ENCODE data around the gene DDIT3.
"Not testable (repeated sequence)": the region's sequence is repeated elsewhere in the genome, so short reads cannot be mapped to it uniquely, and the experiment has no call there.

DDIT3 gene

GRCh38 chr12:57525615-57526383, 5.5 kb upstream of the DDIT3 start:
- no peak for DNase-seq (ENCODE audit: low spot score)

DNA sequence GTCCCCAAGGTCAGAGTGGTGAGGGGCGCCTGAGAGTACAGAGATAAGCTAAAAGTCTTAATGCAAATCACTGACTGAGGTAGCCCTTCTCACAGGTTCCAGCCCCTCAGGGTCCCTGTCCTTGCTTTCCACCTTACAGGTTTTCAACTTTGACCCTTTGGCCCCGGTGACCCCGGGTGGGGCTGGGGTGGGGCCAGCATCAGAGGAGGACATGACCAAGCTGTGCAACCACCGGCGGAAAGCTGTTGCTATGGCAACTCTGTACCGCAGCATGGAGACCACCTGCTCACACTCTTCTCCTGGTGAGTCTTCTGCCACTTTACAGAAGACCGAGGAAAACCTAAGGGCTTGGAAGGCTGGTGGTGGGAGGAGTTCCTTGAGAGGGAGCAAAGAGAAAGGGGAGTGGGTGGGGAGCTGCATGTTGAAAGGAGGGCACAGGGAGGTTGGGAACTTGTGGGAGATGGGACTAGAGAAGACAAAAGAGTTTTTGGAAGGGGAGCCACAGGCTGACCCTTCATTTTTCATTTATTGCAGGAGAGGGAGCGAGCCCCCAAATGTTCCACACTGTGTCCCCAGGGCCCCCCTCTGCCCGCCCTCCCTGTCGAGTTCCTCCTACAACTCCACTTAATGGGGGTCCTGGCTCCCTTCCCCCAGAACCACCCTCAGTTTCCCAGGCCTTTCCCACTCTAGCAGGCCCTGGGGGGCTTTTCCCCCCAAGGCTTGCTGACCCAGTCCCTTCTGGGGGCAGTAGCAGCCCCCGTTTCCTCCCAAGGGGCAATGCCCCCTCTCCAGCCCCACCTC, 4.7 kb upstream of the DDIT3 start:
- no peak for DNase-seq (ENCODE audit: low spot score)

DNA sequence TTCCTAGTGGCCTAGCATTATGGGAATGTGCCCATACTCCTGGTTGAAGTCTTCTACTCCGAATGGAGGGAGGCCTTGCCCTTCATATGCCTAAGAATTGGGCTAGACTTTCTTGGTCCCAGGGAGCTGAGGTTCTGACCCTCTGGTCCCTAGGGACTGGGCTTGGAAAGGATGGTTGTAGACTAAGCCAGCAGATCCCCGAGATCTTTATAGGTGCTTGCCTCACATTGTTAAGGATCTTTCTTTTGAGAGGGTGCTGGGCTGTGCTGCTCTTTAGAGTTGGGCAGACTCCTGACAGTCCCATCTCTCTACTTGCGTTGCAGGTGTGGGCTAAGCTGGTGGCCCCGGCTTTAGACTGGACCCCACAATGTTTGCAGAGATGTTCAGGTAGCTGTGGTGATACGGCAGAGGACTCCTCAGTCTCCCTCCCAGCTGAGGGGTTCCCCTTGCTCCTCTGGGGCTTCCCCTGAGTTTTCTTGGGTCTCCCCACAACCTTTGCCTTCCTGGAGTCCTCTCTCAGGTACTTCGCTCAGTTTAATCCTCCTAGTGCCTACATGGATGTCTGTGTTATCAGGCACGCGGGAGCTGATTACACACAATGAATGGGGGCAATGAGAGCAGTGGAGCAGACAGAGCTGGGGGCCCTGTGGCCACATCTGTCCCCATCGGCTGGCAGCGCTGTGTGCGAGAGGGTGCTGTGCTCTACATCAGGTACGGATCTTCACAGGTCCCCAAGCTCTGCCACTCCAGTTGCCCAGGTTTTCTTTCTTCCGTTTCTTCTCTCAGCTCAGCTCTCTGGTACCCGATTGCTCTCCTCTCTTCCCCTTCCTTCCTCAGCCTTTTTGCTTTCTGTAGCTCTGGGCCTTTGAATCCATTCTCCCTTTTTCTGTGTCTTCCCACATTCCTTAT, 3.6 kb upstream of the DDIT3 start:
- DNase-seq (ENCODE audit: low spot score): no peak

DNA sequence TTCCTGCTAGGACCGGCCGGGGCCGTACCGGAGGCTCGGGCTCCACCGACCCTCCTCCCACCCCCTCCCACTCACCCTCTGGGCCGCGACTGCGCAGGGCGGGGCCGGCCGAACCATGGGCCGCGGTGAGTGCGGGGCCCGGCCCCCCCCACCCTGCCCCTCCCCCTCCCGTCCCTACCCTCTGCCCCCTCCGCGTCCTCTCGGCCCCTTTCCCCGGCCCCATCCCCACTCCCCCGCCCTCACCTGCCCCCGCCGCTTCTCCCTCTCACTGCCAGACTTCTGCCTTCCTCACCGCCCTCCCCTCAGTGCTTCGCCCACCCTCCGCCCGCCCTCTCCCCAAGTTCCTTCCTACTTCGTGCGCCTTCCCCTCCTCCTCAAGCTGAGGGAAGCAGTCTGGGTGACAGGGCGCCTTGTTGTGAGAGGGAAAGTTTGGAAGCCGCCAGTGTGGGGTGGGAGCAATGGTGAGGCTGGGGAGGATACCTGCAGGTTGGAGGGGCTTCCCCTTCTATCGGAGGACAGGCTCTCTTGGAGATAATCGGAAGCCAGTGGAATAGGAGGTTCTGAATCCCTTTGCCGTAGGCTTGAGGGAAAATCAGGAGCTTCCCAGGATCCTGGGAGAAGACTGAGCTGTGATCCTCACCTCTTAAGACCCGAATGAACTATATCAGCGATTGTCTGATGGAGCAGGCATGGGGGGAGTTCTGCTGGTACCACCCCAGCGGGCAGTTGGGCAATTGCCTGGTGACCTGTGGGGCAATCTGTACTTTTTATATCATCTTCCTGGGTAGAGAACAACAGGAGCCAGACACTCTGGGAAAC, 2.8 kb upstream of the DDIT3 start:
- DNase-seq (ENCODE audit: low spot score): peak; percentile 67

GRCh38 chr12:57522011-57522886, 1.9 kb upstream of the DDIT3 start, which contains the start of gene MBD6:
MBD6 (plus strand) TSS chr12:57522824; CDS start chr12:57524304, 1,480 bp downstream.
- peak; percentile 92 for DNase-seq (ENCODE audit: low spot score)

DNA sequence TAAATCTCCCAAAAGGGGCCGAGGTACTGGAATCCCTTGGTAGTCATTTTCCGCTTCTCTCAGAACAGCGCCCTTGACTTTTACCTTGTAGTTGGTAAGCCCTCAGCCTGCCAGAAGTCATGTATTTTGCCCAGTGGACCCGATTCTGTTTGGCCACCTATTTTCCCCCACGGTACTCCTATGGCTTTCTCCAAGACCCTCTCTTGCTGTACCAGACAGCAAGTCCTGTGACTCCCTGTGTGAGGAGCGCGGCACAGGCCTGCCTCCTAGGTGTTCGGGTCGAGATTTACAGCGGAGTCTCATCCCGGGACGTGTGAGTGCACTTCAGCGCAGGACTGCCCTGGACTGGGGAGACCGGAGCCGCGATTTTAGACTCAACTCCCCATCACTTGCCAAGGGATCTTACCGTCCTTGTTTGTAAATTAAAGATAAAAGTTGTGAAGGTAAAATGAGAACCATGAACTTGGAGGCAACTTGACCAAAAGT, 1.3 kb upstream of the DDIT3 start:
- no peak for DNase-seq (ENCODE audit: low spot score)

- DNase-seq (ENCODE audit: low spot score): no peak
These were observed 590 bp downstream of the DDIT3 start for GRCh38 chr12:57519796-57520052.

- DNase-seq (ENCODE audit: low spot score): no peak
These were observed 1.2 kb downstream of the DDIT3 start for GRCh38 chr12:57518920-57519795.

GRCh38 chr12:57518176-57518919, 2.0 kb downstream of the DDIT3 start:
- no peak for DNase-seq (ENCODE audit: low spot score)

DNA sequence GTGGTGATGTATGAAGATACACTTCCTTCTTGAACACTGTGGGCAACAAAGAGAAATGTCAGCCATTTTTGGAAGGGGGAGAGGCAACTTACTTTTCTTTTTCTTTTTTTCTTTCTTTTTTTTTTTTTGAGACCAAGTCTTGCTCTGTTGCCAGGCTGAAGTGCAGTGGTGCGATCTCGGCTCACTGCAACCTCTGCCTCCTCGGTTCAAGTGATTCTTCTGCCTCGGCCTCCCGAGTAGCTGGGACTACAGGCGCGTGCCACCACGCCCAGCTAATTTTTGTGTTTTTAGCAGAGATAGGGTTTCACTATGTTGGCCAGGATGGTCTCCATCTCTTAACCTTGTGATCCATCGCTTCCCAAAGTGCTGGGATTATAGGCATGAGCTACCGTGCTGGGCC, 2.6 kb downstream of the DDIT3 start:
- DNase-seq (ENCODE audit: low spot score): not testable (repeated sequence)

DNA sequence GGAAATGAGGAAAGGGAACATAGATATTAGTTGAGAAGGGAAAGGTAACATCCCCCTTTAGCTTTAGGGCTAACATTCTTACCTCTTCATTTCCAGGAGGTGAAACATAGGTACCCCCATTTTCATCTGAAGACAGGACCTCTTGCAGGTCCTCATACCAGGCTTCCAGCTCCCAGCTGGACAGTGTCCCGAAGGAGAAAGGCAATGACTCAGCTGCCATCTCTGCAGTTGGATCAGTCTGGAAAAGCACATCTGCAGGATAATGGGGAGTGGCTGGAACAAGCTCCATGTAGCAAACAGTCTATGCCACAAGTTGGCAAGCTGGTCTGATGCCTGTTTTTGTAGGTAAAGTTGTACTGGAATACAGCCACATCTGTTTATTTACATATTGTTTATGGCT, 3.1 kb downstream of the DDIT3 start:
- no peak for DNase-seq (ENCODE audit: low spot score)

DNA sequence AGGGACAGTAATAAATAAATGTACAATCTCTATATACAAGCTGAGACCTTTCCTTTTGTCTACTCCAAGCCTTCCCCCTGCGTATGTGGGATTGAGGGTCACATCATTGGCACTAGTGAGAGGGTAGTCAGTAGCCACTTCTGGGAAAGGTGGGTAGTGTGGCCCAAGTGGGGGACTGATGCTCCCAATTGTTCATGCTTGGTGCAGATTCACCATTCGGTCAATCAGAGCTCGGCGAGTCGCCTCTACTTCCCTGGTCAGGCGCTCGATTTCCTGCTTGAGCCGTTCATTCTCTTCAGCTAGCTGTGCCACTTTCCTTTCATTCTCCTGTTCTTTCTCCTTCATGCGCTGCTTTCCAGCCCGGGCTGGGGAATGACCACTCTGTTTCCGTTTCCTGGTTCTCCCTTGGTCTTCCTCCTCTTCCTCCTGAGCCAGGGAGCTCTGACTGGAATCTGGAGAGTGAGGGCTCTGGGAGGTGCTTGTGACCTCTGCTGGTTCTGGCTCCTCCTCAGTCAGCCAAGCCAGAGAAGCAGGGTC, 3.6 kb downstream of the DDIT3 start:
- no peak for DNase-seq (ENCODE audit: low spot score)

DNA sequence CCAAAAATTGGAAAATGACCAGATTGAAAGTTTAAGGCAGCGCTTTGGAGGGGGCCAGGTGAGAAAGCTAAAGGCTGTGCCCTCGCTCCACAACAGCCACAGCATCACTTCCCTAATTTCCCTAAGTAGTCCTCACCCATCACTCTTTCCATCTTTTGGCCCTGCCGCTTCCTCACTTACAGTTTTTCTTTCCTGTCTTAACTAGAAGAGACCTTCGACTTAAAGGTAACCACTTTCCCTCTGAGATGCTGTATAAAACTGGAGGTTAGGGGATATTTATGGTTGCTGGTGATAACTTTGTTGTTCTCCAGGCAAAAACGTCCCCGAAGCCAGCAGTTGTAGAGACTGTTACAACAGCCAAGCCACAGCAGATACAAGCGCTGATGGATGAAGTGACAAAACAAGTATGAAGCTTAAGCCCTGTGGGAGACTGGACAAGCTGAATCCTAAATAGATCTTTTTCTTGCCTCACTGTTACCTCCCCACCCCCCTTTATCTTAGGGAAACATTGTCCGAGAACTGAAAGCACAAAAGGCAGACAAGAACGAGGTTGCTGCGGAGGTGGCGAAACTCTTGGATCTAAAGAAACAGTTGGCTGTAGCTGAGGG, 4.3 kb downstream of the DDIT3 start:
- DNase-seq (ENCODE audit: low spot score): no peak

- DNase-seq (ENCODE audit: low spot score): no peak
These were observed 4.8 kb downstream of the DDIT3 start for GRCh38 chr12:57515408-57515933.

DNA sequence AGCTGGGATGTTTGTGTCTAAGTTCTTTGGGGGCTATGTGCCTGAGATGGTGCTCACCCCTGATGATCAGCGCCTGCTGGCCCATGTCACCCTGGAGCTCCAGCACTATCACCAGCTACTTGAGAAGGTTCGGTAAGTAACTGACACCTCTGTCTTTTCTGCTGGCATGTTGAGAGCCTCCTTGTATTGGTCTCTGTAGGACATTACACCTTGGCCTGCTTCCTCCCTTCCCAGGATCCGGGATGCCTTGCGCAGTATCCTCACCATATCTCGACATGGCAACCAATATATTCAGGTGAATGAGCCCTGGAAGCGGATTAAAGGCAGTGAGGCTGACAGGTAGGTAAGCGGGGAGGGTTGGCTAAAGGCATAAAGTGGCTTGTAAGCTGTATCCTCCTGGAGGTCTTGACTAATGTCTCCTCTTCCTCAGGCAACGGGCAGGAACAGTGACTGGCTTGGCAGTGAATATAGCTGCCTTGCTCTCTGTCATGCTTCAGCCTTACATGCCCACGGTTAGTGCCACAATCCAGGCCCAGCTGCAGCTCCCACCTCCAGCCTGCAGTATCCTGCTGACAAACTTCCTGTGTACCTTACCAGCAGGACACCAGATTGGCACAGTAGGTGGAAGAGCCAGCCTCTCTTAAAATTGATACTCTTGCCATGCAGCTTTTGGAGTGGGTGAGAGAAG, 5.5 kb downstream of the DDIT3 start:
- DNase-seq (ENCODE audit: low spot score): no peak

GRCh38 chr12:57514246-57514645, 6.1 kb downstream of the DDIT3 start:
- DNase-seq (ENCODE audit: low spot score): not testable (repeated sequence)

GRCh38 chr12:57513677-57514076, 6.6 kb downstream of the DDIT3 start:
- not testable (repeated sequence) for DNase-seq (ENCODE audit: low spot score)

All from putamen (tissue), 1 donor.